AG04449 (cell line): ENCODE measurements around the gene ATPAF2.

Experiments
- CTCF ChIA-PET: fragments of 350-600 bp; formaldehyde crosslinking; extraction: SDS; loops from one replicate; lab custom pipeline; 2021; ENCODE audit warnings: antibody characterized with exemption; lab: Yijun Ruan, JAX
- POLR2A ChIA-PET: fragments of 400-600, 350-600 bp; formaldehyde crosslinking; extraction: SDS; loops from one replicate; lab custom pipeline; 2020; ENCODE audit warnings: antibody characterized with exemption, inconsistent platforms; lab: Yijun Ruan, JAX
- DNase-seq: peaks from one replicate; pipeline ENCODE4 v3.0.0-alpha.2; 2010; ENCODE audit warnings: low read depth, low spot score
- H3K4me3 ChIP-seq: 2 replicates; pipeline ENCODE4 v1.5.1; 2011; ENCODE audit warnings: low read depth, mild to moderate bottlenecking, control low read depth, low read length
- CTCF ChIP-seq: IDR thresholded peaks from one replicate; pipeline ENCODE4 v1.5.1; 2011; ENCODE audit warnings: mild to moderate bottlenecking, moderate library complexity, low read length, control low read depth, inconsistent platforms; ENCODE audit not compliant: insufficient read depth; ENCODE audit errors: missing control alignments

Gene ATPAF2

DNA sequence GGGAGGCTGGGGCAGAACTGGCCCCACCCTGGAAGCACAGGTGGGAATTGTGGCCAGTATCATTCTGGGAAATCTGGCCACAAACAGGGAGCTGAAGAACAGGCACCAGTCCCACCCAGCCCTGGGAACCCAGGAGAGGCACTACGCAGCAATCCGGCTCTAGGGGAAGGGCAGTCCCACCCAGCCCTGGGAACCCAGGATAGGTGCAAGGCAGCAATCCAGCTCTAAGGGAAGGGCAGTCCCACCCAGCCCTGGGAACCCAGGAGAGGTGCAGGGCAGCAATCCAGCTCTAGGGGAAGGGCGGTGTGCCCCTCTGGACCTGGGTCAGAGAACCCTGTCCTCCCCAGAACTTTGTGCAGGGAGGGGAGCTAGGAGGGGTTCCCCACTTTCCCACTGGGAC lies 59.2 kb downstream of the ATPAF2 start:
- no peak for TF ChIP-seq CTCF
- H3K4me3 ChIP-seq = no peak overlapping the region
- DNase-seq = no peak
- ChIA-PET CTCF (no interaction called here), POLR2A (no interaction called here)

- CTCF ChIA-PET = no interaction called here
- POLR2A ChIA-PET = no interaction called here
- H3K4me3 ChIP-seq = no peak overlapping the region
- no peak for DNase-seq
- no peak for TF ChIP-seq CTCF
These were observed 60.2 kb downstream of the ATPAF2 start for GRCh38 chr17:17978481-17979424.

- TF ChIP-seq CTCF = no peak
- no peak overlapping the region for H3K4me3 ChIP-seq
- no peak for DNase-seq
- ChIA-PET CTCF (interaction anchor here (1.3 kb wide), 2 partner anchors 18 to 56 kb away, joined by 3 read pairs; no protein-coding TSS in a partner anchor), POLR2A (no interaction called here)
These were observed 61.9 kb downstream of the ATPAF2 start for GRCh38 chr17:17976931-17977570.

DNA sequence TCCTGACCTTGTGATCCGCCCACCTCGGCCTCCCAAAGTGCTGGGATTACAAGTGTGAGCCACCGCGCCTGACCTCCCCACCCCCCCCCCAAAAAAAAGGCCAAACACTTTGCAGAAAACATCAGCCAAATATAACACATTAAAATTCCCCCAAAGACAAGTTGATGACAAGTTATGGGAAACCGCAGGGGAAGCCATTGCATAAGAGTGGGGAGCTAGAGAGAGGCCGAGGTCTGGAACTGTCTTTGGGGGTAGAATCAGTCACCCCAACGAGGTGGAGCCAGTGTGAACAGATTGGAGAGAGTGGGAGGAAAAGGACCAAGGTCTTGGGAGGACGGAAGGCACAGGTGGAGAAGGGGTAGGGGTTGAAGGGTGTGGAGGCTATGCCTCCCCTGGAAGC lies 63.5 kb downstream of the ATPAF2 start:
- H3K4me3 ChIP-seq = no peak overlapping the region
- ChIA-PET POLR2A (no interaction called here), CTCF (interaction anchor here (1.2 to 1.3 kb wide), 2 partner anchors 9 to 58 kb away, joined by 3 to 4 read pairs; no protein-coding TSS in a partner anchor)
- TF ChIP-seq CTCF = no peak
- DNase-seq = no peak

DNA sequence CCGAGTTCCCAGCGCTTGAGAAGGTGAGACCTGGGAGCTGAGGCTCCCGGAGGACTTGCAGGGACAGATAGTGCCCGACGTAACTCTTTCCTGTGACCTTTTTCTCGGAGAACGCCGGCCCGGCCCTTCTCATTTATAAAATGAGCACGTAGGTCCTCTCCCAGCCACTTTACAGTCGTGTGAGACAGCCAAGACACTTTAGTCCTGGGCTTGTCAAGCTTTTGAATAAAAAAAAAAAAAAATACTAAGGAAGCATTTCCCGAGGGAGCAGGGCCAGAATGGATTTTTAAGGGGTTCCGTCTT lies 66.1 kb downstream of the ATPAF2 start:
- no peak for TF ChIP-seq CTCF
- no peak for DNase-seq
- POLR2A ChIA-PET = interaction anchor here (0.6 to 1.3 kb wide), 5 partner anchors 13 to 238 kb away, joined by 3 to 7 read pairs (median 4); no protein-coding TSS in a partner anchor
- CTCF ChIA-PET = interaction anchor here (0.7 to 2.5 kb wide), 11 partner anchors 12 to 80 kb away, joined by 3 to 13 read pairs (median 4); no protein-coding TSS in a partner anchor
- H3K4me3 ChIP-seq = peak overlapping the region; percentile 72
